GM18499 (cell line): ENCODE measurements around the gene ZNF688.

ENCODE experiments used
- ATAC-seq: cut with Tn5 transposase; IDR thresholded peaks from one replicate; pipeline ENCODE4 v1.9.1; 2021; ENCODE audit warnings: moderate number of reproducible peaks; ENCODE audit not compliant: insufficient read depth, unreplicated experiment

ZNF688 gene

GRCh38 chr16:30521873-30522641 is 49.5 kb downstream of the ZNF688 start:
- ATAC-seq, result no peak

GRCh38 chr16:30521476-30521872 is 50.0 kb downstream of the ZNF688 start:
- ATAC-seq, result no peak
